HCT116 (cell line): ENCODE measurements around the gene CHD2. TPM values are rescaled to one million over a fixed set of nuclear protein-coding genes. Genes with fewer than 3 reads are reported as not detected.

Experiments
- ATAC-seq: fragments of 200-7000 bp; cut with Tn5 transposase; 2 replicates; pipeline ENCODE4 v1.9.1; 2020; ENCODE audit warnings: mild to moderate bottlenecking, moderate library complexity
- BruUV-seq: library from RNA; stranded (reverse); fragments of 400-500 nt; replicated peaks from 2 replicates; lab custom pipeline; 2021; lab: Mats Ljungman, UMichigan
- CTCF ChIA-PET: fragments of 300-600 bp; sonication (Branson Sonifier 250); formaldehyde crosslinking; loops from one replicate; lab custom pipeline; 2021; ENCODE audit warnings: antibody characterized with exemption; lab: Charles Lee
- POLR2A ChIA-PET: fragments of 300-600, 350-600 bp; sonication (Branson Sonifier 250); formaldehyde crosslinking; loops from one replicate; lab custom pipeline; 2021; ENCODE audit warnings: antibody characterized with exemption; lab: Charles Lee
- RAD21 ChIA-PET, 2 experiments: fragments of 300-600 bp; sonication (Branson Sonifier 250); formaldehyde crosslinking; loops; one replicate each; lab custom pipeline; 2023; ENCODE audit warnings: low total read pairs in 2 of 2; ENCODE audit not compliant: uncharacterized antibody in 2 of 2, unreplicated experiment in 2 of 2, low non-redundant PET in 1 of 2; lab: Charles Lee
- DNase-seq: peaks from one replicate; pipeline ENCODE4 v3.0.0-alpha.2; 2010; ENCODE audit warnings: low read depth, low spot score
- H2AFZ ChIP-seq: fragments of 200-600 bp; shearing (Covaris generic), sonication (generic); 2 replicates; pipeline ENCODE4 v1.6.1; 2017; ENCODE audit warnings: low read depth, mixed run types, mixed read lengths, antibody characterized with exemption, low read length; ENCODE audit not compliant: poor library complexity, severe bottlenecking
- H3K27ac ChIP-seq: 2 replicates; pipeline ENCODE4 v1.5.1; 2012; ENCODE audit warnings: low read depth, low read length
- H3K27me3 ChIP-seq: fragments of 200-600 bp; sonication (generic); 2 replicates; pipeline ENCODE4 v1.6.1; 2016; ENCODE audit warnings: mixed run types, low read length, mixed read lengths; ENCODE audit not compliant: insufficient read depth
- H3K36me3 ChIP-seq, 2 experiments: fragments of 200-500 bp in 1 of 2; fragments of 200-600 bp in 1 of 2; sonication (Bioruptor generic) in 1 of 2; sonication (generic) in 1 of 2; 2 replicates each; pipeline versions ENCODE4 v1.5.1 to v1.6.1; 2014 to 2016; ENCODE audit warnings: low read length in 2 of 2, inconsistent platforms in 1 of 2, mixed read lengths in 1 of 2, mixed run types in 1 of 2; ENCODE audit not compliant: insufficient read depth in 2 of 2, control insufficient read depth in 1 of 2
- H3K4me1 ChIP-seq, 2 experiments: fragments of 200-600 bp in 1 of 2; sonication (generic) in 1 of 2; 2 replicates each; pipeline versions ENCODE4 v1.5.1 to v1.6.1; 2012 to 2017; ENCODE audit warnings: low read length in 2 of 2, inconsistent platforms in 1 of 2, mild to moderate bottlenecking in 1 of 2, mixed read lengths in 1 of 2, mixed run types in 1 of 2, moderate library complexity in 1 of 2; ENCODE audit not compliant: insufficient read depth in 2 of 2, control insufficient read depth in 1 of 2
- H3K4me2 ChIP-seq: fragments of 200-600 bp; sonication (generic); 2 replicates; pipeline ENCODE4 v1.6.1; 2017; ENCODE audit warnings: mixed run types, low read length, mixed read lengths
- H3K4me3 ChIP-seq, 2 experiments: fragments of 200-600 bp in 1 of 2; sonication (generic) in 1 of 2; replicated peaks in 1 of 2; 2 replicates each; pipeline ENCODE4 v1.5.1; 2011 to 2016; ENCODE audit warnings: low read length in 2 of 2, control low read depth in 1 of 2, low read depth in 1 of 2, mild to moderate bottlenecking in 1 of 2, mixed read lengths in 1 of 2, mixed run types in 1 of 2
- H3K79me2 ChIP-seq: fragments of 200-600 bp; sonication (generic); 2 replicates; pipeline ENCODE4 v1.6.1; 2017; ENCODE audit warnings: mild to moderate bottlenecking, mixed run types, low read length, moderate library complexity, mixed read lengths; ENCODE audit not compliant: insufficient read depth
- H3K9ac ChIP-seq: fragments of 200-600 bp; sonication (generic); 2 replicates; pipeline ENCODE4 v1.6.1; 2016; ENCODE audit warnings: low read length, mixed read lengths
- H3K9me2 ChIP-seq: fragments of 200-600 bp; sonication (generic), shearing (Covaris generic); 2 replicates; pipeline ENCODE4 v1.6.1; 2017; ENCODE audit warnings: mixed run types, mild to moderate bottlenecking, moderate library complexity; ENCODE audit not compliant: insufficient read depth
- H3K9me3 ChIP-seq, 2 experiments: fragments of 200-500 bp in 1 of 2; fragments of 200-600 bp in 1 of 2; sonication (Bioruptor generic) in 1 of 2; sonication (generic) in 1 of 2; 2 replicates each; pipeline ENCODE4 v1.6.1; 2014 to 2017; ENCODE audit warnings: low read length in 2 of 2, mixed read lengths in 2 of 2, inconsistent platforms in 1 of 2, low read depth in 1 of 2, mild to moderate bottlenecking in 1 of 2, mixed run types in 1 of 2, moderate library complexity in 1 of 2; ENCODE audit not compliant: control insufficient read depth in 1 of 2, insufficient read depth in 1 of 2
- H4K20me1 ChIP-seq: fragments of 200-600 bp; sonication (generic), shearing (Covaris generic); 2 replicates; pipeline ENCODE4 v1.6.1; 2017; ENCODE audit warnings: mixed run types, mild to moderate bottlenecking, moderate library complexity; ENCODE audit not compliant: insufficient read depth
- CTCF ChIP-seq, 3 experiments: fragments of 200-600 bp in 1 of 3; sonication (generic) in 1 of 3; IDR thresholded peaks in 2 of 3; conservative IDR thresholded peaks in 1 of 3; 2 replicates each; pipeline ENCODE4 v1.5.1; 2012 to 2017; ENCODE audit warnings: low read depth in 2 of 3, low read length in 2 of 3, antibody characterized with exemption in 1 of 3, borderline replicate concordance in 1 of 3, control low read depth in 1 of 3, mild to moderate bottlenecking in 1 of 3, mixed read lengths in 1 of 3, mixed run types in 1 of 3, moderate library complexity in 1 of 3; ENCODE audit not compliant: insufficient read depth in 1 of 3
- EGR1 ChIP-seq: IDR thresholded peaks from 2 replicates; pipeline ENCODE4 v1.6.1; 2012; ENCODE audit warnings: low read depth
- EZH2phosphoT487 ChIP-seq: fragments of 200-600 bp; IDR thresholded peaks from 2 replicates; pipeline ENCODE4 v1.6.1; 2018; ENCODE audit warnings: antibody characterized with exemption, borderline replicate concordance
- JUND ChIP-seq: IDR thresholded peaks from 2 replicates; pipeline ENCODE4 v1.6.1; 2012
- POLR2A ChIP-seq: IDR thresholded peaks from 2 replicates; pipeline ENCODE4 v1.7.0; 2011; ENCODE audit warnings: borderline replicate concordance; ENCODE audit not compliant: insufficient read depth, insufficient read length; ENCODE audit errors: extremely low read depth
- POLR2AphosphoS5 ChIP-seq: IDR thresholded peaks from 2 replicates; pipeline ENCODE4 v1.6.1; 2011; ENCODE audit warnings: mild to moderate bottlenecking, low read depth, low read length, moderate library complexity
- RAD21 ChIP-seq: IDR thresholded peaks from 2 replicates; pipeline ENCODE4 v1.6.1; 2012; ENCODE audit warnings: low read depth, mild to moderate bottlenecking
- SIN3A ChIP-seq: IDR thresholded peaks from 2 replicates; pipeline ENCODE4 v1.6.1; 2012; ENCODE audit warnings: low read depth
- SP1 ChIP-seq: IDR thresholded peaks from 2 replicates; pipeline ENCODE4 v1.6.1; 2012; ENCODE audit warnings: low read depth
- SRF ChIP-seq: IDR thresholded peaks from 2 replicates; pipeline ENCODE4 v1.6.1; 2012; ENCODE audit warnings: low read depth
- TCF7L2 ChIP-seq: IDR thresholded peaks from 2 replicates; pipeline ENCODE4 v1.7.0; 2011; ENCODE audit warnings: borderline replicate concordance, inconsistent platforms; ENCODE audit not compliant: insufficient read depth, insufficient read length; ENCODE audit errors: extremely low read depth
- YY1 ChIP-seq: IDR thresholded peaks from 2 replicates; pipeline ENCODE4 v1.6.1; 2011; ENCODE audit warnings: low read length, low read depth, moderate library complexity, mild to moderate bottlenecking; ENCODE audit not compliant: insufficient replicate concordance; ENCODE audit errors: extremely low read depth
- ZFX ChIP-seq: fragments of 450-650 bp; IDR thresholded peaks from 2 replicates; pipeline ENCODE4 v1.6.1; 2017
- ZNF274 ChIP-seq: fragments of 200-500 bp; sonication (Bioruptor generic); IDR thresholded peaks from 2 replicates; pipeline ENCODE4 v1.6.1; 2014; ENCODE audit warnings: mild to moderate bottlenecking, low read depth, low read length, inconsistent platforms
- intact Hi-C: fragments of 100-400 bp; cut with micrococcal nuclease; formaldehyde crosslinking; loops from 2 replicates; pipeline ENCODE4 v1.10.0; 2022
- total RNA-seq: library from RNA; stranded (reverse); gene quantifications from one replicate; pipeline ENCODE4 v1.2.1, GENCODE V29; 2021; ENCODE audit not compliant: unreplicated experiment

CHD2 gene
- total RNA-seq, 1 experiment from 2014 or later = 116 TPM

GRCh38 chr15:92900731-92901071 is 577 bp downstream of the CHD2 start:
- ChIA-PET CTCF (interaction anchor here (1.0 to 2.3 kb wide), 10 partner anchors 12 to 103 kb away, joined by 3 to 17 read pairs (median 6); no protein-coding TSS in a partner anchor), RAD21 (interaction anchor here (1.0 to 1.4 kb wide), 2 partner anchors 97 to 99 kb away, joined by 3 to 8 read pairs; no protein-coding TSS in a partner anchor), POLR2A (interaction anchor here (0.7 to 5.2 kb wide), 18 partner anchors 8 to 1906 kb away, joined by 3 to 93 read pairs (median 6); no protein-coding TSS in a partner anchor)
- TF ChIP-seq EGR1 (no peak), TCF7L2 (no peak), JUND (no peak), ZNF274 (no peak), RAD21 (no peak), ZFX (no peak), POLR2AphosphoS5 (no peak), SIN3A (no peak), CTCF (IDR thresholded peaks at IDR 0.05 in 2 of 3, conservative IDR thresholded peaks at IDR 0.05 in 1 of 3; ENCODE audit: borderline replicate concordance in 1 of 3, insufficient read depth in 1 of 3, low read depth in 2 of 3, low read length in 2 of 3) (no peak), EZH2phosphoT487 (no peak), POLR2A (no peak), YY1 (no peak), SP1 (no peak; the same call in 1 of the 2 replicates), SRF (no peak)
- no TSS peak for BruUV-seq
- Histone ChIP-seq H3K27ac (peak overlapping the region; percentile 97), H3K4me3 (peak overlapping the region; percentile 69 to 71), H3K9ac (peak overlapping the region; percentile 87), H3K4me1 (peaks cover 25 to 46% of the 10 kb centered on the region in 2 experiments; a peak in 3 of 4 replicates), H3K79me2 (peaks cover 91% of the 10 kb centered on the region), H4K20me1 (peaks cover 6% of the 10 kb centered on the region; the same call in 1 of the 2 replicates), H2AFZ (no peak overlapping the region), H3K27me3 (no peaks in the 10 kb centered on the region), H3K9me2 (0 out of 2 replicates have a peak, but pooled peaks cover 4% of the 10 kb centered on the region), H3K4me2 (peak overlapping the region; percentile 82), H3K36me3 (peaks cover 13 to 21% of the 10 kb centered on the region in 2 experiments), H3K9me3 (no peaks in the 10 kb centered on the region)
- DNase-seq (no peak), ATAC-seq (no peak)
- intact Hi-C loops = loop anchor here (5.0 kb wide), 1 partner anchor 78 kb away; no protein-coding TSS in a partner anchor
